Glutamatergic neuron (in vitro differentiated cells): ENCODE results near the gene GPR68. TPM values are rescaled to one million over a fixed set of nuclear protein-coding genes. Genes with fewer than 3 reads are reported as not detected.

Experiments used
- DNase-seq: peaks from one replicate; pipeline ENCODE4 v3.0.0; 2022
- H3K27ac Mint-ChIP-seq: one replicate; pipeline ENCODE4 v1.8.0; 2020; ENCODE audit warnings: mild to moderate bottlenecking, mixed read lengths, inconsistent platforms; ENCODE audit not compliant: unreplicated experiment
- H3K27me3 Mint-ChIP-seq: one replicate; pipeline ENCODE4 v1.8.0; 2020; ENCODE audit warnings: mild to moderate bottlenecking, moderate library complexity, mixed read lengths, inconsistent platforms; ENCODE audit not compliant: unreplicated experiment
- H3K36me3 Mint-ChIP-seq: one replicate; pipeline ENCODE4 v1.8.0; 2020; ENCODE audit warnings: mild to moderate bottlenecking, mixed read lengths, inconsistent platforms; ENCODE audit not compliant: unreplicated experiment
- H3K4me1 Mint-ChIP-seq: one replicate; pipeline ENCODE4 v1.8.0; 2020; ENCODE audit warnings: mild to moderate bottlenecking, low read depth, mixed read lengths, inconsistent platforms; ENCODE audit not compliant: unreplicated experiment
- H3K4me3 Mint-ChIP-seq: one replicate; pipeline ENCODE4 v1.8.0; 2020; ENCODE audit warnings: mild to moderate bottlenecking, mixed read lengths, inconsistent platforms; ENCODE audit not compliant: unreplicated experiment
- H3K9me3 Mint-ChIP-seq: one replicate; pipeline ENCODE4 v1.8.0; 2020; ENCODE audit warnings: mild to moderate bottlenecking, moderate library complexity, mixed read lengths, inconsistent platforms; ENCODE audit not compliant: unreplicated experiment
- total RNA-seq: library from RNA; stranded (reverse); fragmentation: NEBNext Ultra II Directional; extraction: Animal tissue kit (Norgen Biotek cat#: 25700); gene quantifications from one replicate; pipeline ENCODE4 v1.2.1, GENCODE V29; 2021; ENCODE audit not compliant: unreplicated experiment
- TF ChIP-seq, protein P1 (sequence below): fragments of 200-600 bp; sonication (generic); IDR thresholded peaks from one replicate; pipeline ENCODE4 v1.5.0; 2021; ENCODE audit not compliant: partially characterized antibody, unreplicated experiment

GPR68 gene
- total RNA-seq, 1 donor from 2014 or later = not detected

GRCh38 chr14:91225025-91225424, 19.5 kb downstream of the GPR68 start:
- Mint-ChIP-seq H3K9me3 (peaks cover 2% of the 10 kb centered on the region), H3K4me3 (no peak overlapping the region), H3K27ac (no peak overlapping the region), H3K36me3 (peaks cover 4% of the 10 kb centered on the region), H3K27me3 (peaks cover 3% of the 10 kb centered on the region), H3K4me1 (no peaks in the 10 kb centered on the region)
- DNase-seq = no peak
- TF ChIP-seq, protein P1, sequence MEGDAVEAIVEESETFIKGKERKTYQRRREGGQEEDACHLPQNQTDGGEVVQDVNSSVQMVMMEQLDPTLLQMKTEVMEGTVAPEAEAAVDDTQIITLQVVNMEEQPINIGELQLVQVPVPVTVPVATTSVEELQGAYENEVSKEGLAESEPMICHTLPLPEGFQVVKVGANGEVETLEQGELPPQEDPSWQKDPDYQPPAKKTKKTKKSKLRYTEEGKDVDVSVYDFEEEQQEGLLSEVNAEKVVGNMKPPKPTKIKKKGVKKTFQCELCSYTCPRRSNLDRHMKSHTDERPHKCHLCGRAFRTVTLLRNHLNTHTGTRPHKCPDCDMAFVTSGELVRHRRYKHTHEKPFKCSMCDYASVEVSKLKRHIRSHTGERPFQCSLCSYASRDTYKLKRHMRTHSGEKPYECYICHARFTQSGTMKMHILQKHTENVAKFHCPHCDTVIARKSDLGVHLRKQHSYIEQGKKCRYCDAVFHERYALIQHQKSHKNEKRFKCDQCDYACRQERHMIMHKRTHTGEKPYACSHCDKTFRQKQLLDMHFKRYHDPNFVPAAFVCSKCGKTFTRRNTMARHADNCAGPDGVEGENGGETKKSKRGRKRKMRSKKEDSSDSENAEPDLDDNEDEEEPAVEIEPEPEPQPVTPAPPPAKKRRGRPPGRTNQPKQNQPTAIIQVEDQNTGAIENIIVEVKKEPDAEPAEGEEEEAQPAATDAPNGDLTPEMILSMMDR = no peak

- no peak overlapping the region for H3K27ac Mint-ChIP-seq
Measured at GRCh38 chr14:91223028-91223783, 21.3 kb downstream of the GPR68 start.

DNA sequence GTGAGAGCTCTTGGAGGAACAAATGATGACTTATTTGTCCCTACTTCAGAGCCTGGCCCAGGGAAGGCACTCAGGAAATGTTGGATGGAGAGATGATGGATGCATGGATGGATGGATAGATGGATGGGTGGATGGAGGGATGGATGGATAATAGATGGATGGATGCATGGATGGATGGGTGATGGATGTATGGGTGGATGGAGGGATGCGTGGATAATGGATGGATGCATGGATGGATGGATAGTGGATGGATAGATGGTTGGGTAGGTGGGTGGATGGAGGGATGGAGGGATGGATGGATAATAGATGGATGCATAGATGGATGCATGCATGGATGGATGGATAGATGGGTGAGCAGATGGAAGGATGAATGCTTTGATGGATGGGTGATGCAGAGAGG, 23.2 kb downstream of the GPR68 start:
- Mint-ChIP-seq H3K27ac (peak overlapping the region; percentile 9), H3K4me1 (no peaks in the 10 kb centered on the region), H3K36me3 (no peaks in the 10 kb centered on the region), H3K4me3 (no peak overlapping the region), H3K27me3 (no peaks in the 10 kb centered on the region), H3K9me3 (peaks cover 2% of the 10 kb centered on the region)
- TF ChIP-seq, protein P1 = no peak
- DNase-seq = no peak

More at GRCh38 chr14:91223028-91223783, 21.3 kb downstream of the GPR68 start:
- TF ChIP-seq, protein P1 = no peak
- Mint-ChIP-seq H3K9me3 (peaks cover 2% of the 10 kb centered on the region), H3K36me3 (no peaks in the 10 kb centered on the region), H3K27me3 (no peaks in the 10 kb centered on the region), H3K4me1 (no peaks in the 10 kb centered on the region), H3K4me3 (no peak overlapping the region)
- DNase-seq = no peak

DNA sequence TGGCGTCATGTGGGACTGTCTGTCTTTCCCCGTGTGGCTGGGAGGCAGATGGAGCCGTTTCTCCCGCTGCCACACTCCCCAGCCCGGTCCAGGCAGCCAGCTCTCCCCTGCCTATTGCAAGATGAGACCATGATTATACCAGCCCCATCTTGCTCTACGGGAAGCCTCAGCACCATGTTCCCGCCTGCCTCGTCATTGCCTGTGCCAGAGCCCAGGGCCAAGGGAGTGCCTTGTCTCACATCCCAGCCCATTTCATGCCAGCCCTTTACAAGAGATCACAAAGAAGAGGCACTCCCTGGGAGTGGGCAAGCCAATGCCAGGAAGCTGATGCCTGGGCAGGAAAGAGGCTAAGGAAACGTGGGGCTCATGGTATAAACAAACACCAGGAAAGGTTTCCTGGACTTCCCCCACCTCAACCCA, 23.9 kb downstream of the GPR68 start:
- no peaks in the 10 kb centered on the region for H3K4me1 Mint-ChIP-seq

More for the DNA sequence above, 23.9 kb downstream of the GPR68 start:
- Mint-ChIP-seq H3K36me3 (no peaks in the 10 kb centered on the region), H3K27me3 (no peaks in the 10 kb centered on the region), H3K9me3 (peaks cover 2% of the 10 kb centered on the region), H3K4me3 (no peak overlapping the region), H3K27ac (no peak overlapping the region)
- peak; percentile 23 for DNase-seq
- TF ChIP-seq, protein P1 = no peak
